ENCODE measurements around the gene VAV3.

VAV3 gene

GRCh38 chr1:107965110-107965991 is at the start of gene VAV3:
TSS of gene VAV3 (minus strand) at chr1:107965180. CDS start at chr1:107964869, 311 bp downstream.
- Histone ChIP-seq H3K36me3 (replicated peaks) (no peaks in the 10 kb centered on the region), H3K27me3 (replicated peaks) (peaks cover 17% of the 10 kb centered on the region), H3K4me3 (ENCODE audit: low read depth, low read length) (peak within 1 kb of the TSS; percentile 51), H3K27ac (no peak within 1 kb of the TSS)
- peak; percentile 47 for TF ChIP-seq CTCF (IDR thresholded peaks at IDR 0.05; ENCODE audit: low read depth, low read length, missing control alignments)
- peak; percentile 41 for DNase-seq
- in situ Hi-C loops (cut with HindIII; ENCODE audit: low pct_ligation_motif_present, low sequenced_read_pairs), result no loop called here

- no peak for TF ChIP-seq CTCF (IDR thresholded peaks at IDR 0.05; ENCODE audit: low read depth, low read length, missing control alignments)
- no peak for DNase-seq
- H3K36me3 ChIP-seq (replicated peaks), result no peaks in the 10 kb centered on the region
- no peak overlapping the region for H3K27ac ChIP-seq
- H3K4me3 ChIP-seq (ENCODE audit: low read depth, low read length), result no peak overlapping the region
- in situ Hi-C loops (cut with HindIII; ENCODE audit: low pct_ligation_motif_present, low sequenced_read_pairs), result no loop called here
- no peaks in the 10 kb centered on the region for H3K27me3 ChIP-seq (replicated peaks)
Measured at GRCh38 chr1:108012553-108012952, 47.6 kb upstream of the VAV3 start.

- TF ChIP-seq CTCF (IDR thresholded peaks at IDR 0.05; ENCODE audit: low read depth, low read length, missing control alignments), result no peak
- in situ Hi-C loops (cut with HindIII; ENCODE audit: low pct_ligation_motif_present, low sequenced_read_pairs), result no loop called here
- H3K27ac ChIP-seq, result no peak overlapping the region
- DNase-seq, result no peak
- no peaks in the 10 kb centered on the region for H3K27me3 ChIP-seq (replicated peaks)
- no peak overlapping the region for H3K4me3 ChIP-seq (ENCODE audit: low read depth, low read length)
- H3K36me3 ChIP-seq (replicated peaks), result no peaks in the 10 kb centered on the region
Measured at GRCh38 chr1:108011295-108011694, 46.3 kb upstream of the VAV3 start.

- Histone ChIP-seq H3K36me3 (replicated peaks) (no peaks in the 10 kb centered on the region), H3K27me3 (replicated peaks) (no peaks in the 10 kb centered on the region), H3K4me3 (ENCODE audit: low read depth, low read length) (no peak overlapping the region), H3K27ac (no peak overlapping the region)
- DNase-seq, result no peak
- TF ChIP-seq CTCF (IDR thresholded peaks at IDR 0.05; ENCODE audit: low read depth, low read length, missing control alignments), result no peak
- in situ Hi-C loops (cut with HindIII; ENCODE audit: low pct_ligation_motif_present, low sequenced_read_pairs), result no loop called here
Measured at GRCh38 chr1:108010581-108010980, 45.6 kb upstream of the VAV3 start.

GRCh38 chr1:108009603-108010195 is 44.7 kb upstream of the VAV3 start:
- H3K4me3 ChIP-seq (ENCODE audit: low read depth, low read length), result no peak overlapping the region
- H3K27ac ChIP-seq, result no peak overlapping the region
- DNase-seq, result peak; percentile 18
- in situ Hi-C loops (cut with HindIII; ENCODE audit: low pct_ligation_motif_present, low sequenced_read_pairs), result no loop called here
- H3K36me3 ChIP-seq (replicated peaks), result no peaks in the 10 kb centered on the region
- TF ChIP-seq CTCF (IDR thresholded peaks at IDR 0.05; ENCODE audit: low read depth, low read length, missing control alignments), result no peak
- no peaks in the 10 kb centered on the region for H3K27me3 ChIP-seq (replicated peaks)
